RKO (cell line): ENCODE measurements around the gene DNAH2.
A peak's percentile ranks its signal among the peaks of the same experiment; 100 is the strongest.
"Not testable (repeated sequence)": the region's sequence is repeated elsewhere in the genome, so short reads cannot be mapped to it uniquely, and the experiment has no call there.

Experiments
- DNase-seq: peaks from one replicate; pipeline ENCODE4 v3.0.0-alpha.2; 2016; ENCODE audit warnings: low spot score

Gene DNAH2

DNA sequence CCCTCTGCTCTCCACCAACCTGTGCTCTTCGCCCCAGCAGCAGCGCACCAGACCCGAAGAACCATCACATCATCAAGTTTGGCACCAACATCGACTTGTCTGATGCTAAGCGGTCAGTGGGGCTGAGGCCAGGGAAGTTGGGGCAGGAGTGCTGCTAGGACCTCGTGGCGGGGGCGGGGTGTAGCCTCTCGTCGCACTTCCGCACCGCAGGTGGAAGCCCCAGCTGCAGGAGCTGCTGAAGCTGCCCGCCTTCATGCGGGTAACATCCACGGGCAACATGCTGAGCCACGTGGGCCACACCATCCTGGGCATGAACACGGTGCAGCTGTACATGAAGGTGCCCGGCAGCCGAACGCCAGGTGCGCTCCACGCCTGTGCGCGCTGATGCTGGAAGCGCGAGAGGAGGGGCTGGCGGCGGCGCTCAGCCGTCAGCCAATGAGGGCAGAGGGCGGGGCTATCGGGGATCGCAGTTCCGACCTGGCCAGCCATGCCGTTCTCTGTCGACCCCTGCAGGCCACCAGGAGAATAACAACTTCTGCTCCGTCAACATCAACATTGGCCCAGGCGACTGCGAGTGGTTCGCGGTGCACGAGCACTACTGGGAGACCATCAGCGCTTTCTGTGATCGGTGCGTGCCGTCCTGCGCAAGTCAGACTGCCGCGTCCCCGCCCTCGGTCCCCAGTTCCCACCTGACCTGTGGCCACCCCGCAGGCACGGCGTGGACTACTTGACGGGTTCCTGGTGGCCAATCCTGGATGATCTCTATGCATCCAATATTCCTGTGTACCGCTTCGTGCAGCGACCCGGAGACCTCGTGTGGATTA, 134.1 kb downstream of the DNAH2 start:
- peak; percentile 68 for DNase-seq

DNA sequence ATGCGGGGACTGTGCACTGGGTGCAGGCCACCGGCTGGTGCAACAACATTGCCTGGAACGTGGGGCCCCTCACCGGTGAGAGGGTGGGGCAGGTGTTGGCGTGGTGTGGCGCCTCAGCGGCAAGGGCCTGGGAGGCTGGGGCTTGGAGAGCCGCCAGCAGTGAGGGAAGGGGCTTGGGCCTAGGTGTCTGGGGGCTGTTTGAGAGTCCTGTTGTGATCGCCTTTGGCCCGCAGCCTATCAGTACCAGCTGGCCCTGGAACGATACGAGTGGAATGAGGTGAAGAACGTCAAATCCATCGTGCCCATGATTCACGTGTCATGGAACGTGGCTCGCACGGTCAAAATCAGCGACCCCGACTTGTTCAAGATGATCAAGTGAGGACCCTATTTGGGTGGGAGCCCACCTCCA, 134.7 kb downstream of the DNAH2 start:
- DNase-seq: no peak

DNA sequence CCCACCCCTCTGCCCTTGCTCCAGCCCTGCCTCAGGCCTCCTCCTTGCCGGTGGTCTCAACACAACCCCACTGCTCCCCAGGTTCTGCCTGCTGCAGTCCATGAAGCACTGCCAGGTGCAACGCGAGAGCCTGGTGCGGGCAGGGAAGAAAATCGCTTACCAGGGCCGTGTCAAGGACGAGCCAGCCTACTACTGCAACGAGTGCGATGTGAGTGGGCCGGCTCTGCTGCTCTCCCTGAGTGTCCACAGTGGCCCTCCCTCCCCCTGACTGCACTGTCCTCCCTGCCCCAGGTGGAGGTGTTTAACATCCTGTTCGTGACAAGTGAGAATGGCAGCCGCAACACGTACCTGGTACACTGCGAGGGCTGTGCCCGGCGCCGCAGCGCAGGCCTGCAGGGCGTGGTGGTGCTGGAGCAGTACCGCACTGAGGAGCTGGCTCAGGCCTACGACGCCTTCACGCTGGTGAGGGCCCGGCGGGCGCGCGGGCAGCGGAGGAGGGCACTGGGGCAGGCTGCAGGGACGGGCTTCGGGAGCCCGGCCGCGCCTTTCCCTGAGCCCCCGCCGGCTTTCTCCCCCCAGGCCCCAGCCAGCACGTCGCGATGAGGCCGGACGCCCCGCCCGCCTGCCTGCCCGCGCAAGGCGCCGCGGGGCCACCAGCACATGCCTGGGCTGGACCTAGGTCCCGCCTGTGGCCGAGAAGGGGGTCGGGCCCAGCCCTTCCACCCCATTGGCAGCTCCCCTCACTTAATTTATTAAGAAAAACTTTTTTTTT, 135.6 kb downstream of the DNAH2 start:
- no peak for DNase-seq

DNA sequence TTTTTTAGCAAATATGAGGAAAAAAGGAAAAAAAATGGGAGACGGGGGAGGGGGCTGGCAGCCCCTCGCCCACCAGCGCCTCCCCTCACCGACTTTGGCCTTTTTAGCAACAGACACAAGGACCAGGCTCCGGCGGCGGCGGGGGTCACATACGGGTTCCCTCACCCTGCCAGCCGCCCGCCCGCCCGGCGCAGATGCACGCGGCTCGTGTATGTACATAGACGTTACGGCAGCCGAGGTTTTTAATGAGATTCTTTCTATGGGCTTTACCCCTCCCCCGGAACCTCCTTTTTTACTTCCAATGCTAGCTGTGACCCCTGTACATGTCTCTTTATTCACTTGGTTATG, 136.1 kb downstream of the DNAH2 start:
- no peak for DNase-seq

DNA sequence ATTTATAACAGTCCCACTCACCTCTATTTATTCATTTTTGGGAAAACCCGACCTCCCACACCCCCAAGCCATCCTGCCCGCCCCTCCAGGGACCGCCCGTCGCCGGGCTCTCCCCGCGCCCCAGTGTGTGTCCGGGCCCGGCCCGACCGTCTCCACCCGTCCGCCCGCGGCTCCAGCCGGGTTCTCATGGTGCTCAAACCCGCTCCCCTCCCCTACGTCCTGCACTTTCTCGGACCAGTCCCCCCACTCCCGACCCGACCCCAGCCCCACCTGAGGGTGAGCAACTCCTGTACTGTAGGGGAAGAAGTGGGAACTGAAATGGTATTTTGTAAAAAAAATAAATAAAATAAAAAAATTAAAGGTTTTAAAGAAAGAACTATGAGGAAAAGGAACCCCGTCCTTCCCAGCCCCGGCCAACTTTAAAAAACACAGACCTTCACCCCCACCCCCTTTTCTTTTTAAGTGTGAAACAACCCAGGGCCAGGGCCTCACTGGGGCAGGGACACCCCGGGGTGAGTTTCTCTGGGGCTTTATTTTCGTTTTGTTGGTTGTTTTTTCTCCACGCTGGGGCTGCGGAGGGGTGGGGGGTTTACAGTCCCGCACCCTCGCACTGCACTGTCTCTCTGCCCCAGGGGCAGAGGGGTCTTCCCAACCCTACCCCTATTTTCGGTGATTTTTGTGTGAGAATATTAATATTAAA, 136.7 kb downstream of the DNAH2 start:
- DNase-seq: no peak

DNA sequence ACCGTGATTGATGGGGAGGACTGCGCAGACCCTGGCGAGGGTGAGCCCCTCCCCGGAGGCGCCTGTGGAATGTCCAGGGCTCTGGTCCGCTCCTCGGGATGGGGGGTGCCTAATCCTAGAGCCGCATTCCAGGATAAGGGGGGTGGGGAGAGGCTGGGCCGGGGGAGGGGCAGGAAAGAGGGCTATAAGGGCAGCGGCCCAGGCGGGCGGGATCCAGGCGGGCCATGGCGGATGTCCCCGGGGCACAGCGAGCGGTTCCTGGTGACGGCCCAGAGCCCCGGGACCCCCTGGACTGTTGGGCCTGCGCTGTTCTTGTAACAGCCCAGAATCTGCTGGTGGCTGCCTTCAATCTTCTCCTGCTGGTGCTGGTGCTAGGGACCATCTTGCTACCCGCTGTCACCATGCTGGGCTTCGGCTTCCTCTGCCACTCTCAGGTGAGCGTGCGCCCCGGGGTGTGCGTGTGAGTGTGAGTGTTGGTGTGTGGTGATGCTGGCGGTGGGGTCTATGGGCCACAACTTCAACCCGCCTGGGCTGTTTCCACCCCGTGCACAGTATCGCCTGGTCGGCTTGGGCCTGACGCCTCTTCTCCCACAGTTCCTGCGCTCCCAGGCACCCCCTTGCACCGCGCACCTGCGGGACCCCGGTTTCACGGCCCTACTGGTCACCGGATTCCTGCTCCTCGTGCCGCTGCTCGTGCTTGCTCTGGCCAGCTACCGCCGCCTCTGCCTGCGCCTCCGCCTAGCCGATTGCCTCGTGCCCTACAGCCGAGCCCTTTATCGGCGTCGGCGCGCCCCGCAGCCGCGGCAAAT, 137.5 kb downstream of the DNAH2 start, which contains the start of gene TMEM88:
Gene TMEM88, plus strand, starts transcription at position 216 of the 809 bp plus-strand sequence. Its CDS starts 9 bp downstream, at position 225.
- no peak for DNase-seq

DNA sequence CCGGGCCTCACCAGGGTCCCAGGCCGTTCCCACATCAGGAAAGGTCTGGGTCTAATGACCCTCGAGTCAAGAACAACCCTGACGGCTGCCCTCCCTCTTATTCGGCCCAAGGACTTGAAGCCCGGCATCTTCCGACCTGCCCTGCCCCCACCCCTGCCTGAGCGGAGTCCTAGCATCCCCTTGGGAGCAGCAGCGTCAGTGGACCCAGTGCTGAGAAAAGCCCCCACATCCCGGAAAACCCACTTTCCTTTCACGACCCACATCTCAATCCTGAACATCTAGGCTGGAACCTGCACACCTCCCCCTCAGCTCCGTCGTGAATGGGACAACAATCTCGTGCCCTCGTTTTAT, 138.1 kb downstream of the DNAH2 start:
- DNase-seq: no peak

DNA sequence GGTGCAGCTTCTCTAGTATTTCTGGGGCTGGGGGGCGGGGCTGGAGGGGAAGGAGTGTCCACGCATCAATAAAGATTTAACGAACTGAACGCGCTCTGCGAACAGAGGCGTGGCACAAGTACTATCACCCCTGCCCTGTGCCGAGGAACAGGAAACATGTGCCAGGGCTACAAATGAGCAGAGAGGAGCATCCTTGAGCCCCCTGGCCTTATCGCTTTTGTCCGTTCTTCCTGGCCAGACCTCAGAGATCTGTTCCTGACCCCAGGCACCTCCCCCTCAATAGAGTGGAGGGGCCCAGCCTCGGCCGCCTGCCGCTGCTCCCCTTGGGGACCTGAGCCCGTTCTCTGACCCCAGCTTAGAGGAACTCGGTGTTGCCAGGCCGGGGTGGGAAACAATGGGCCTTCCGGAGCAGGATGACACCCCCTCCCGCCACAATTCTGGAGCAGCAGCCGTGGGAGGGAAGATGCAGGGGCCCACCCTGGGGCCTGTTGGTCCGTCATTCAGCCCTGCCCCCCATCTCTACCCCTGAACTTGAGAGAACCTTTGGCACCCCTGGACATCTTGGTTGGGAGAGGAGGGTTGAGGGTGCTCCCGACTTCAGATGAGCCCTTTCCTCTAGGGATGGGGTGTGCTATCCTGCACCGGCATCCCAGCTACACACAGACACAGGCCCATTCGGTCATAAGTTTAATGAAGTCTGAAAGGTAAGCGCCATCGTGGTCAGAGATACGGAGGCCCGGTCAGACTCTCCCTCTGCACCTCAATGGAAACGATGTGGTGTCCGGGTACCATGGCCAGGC, 138.7 kb downstream of the DNAH2 start:
- DNase-seq: peak; percentile 90

DNA sequence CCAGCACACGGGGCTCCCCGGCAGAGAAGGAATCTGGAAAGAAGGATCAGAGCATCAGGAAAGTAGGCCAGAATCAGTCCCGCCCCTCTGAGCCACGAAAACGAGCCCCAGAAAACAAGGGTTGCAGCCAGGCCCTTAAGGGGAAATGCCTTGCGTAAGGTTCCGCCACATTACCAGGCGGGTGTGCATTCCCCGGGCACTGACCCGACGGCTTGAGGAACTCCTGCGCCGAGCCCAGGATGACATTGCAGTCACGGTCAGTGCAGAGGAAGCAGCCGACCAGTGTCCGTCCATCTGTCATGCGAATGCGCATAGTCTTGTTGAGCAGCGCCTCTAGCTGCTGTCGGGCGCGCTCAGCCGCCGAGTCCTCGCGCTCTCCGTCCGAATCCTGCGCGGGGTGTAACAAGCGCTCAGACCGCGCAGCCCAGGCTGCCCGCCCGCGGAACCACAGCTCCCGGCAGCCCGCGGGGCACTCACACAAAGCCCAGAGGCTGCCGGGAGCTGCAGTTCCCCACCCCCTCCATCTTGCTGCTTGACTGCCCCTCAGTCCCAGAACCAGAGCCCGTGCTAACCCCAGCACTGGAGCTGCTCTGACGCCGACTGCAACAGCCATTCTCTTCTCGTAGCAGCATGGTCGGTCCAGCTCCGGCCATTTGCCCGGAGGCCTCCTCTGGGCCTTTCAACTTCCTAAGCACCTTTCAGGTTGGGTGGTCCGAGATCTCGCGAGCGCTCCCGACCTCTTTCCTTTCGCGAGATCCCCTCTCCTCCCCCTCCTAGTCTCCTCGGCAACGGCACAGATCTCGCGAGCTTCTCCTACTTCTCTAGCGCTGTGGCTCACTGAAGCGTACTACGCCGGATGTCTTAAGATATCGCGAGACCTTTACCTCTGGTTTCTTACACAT, 139.5 kb downstream of the DNAH2 start, which contains the start of gene NAA38:
Gene NAA38, minus strand, starts transcription at position 749 of the 902 bp plus-strand sequence. Its CDS starts 96 bp downstream, at position 653.
- peak; percentile 100 for DNase-seq

DNA sequence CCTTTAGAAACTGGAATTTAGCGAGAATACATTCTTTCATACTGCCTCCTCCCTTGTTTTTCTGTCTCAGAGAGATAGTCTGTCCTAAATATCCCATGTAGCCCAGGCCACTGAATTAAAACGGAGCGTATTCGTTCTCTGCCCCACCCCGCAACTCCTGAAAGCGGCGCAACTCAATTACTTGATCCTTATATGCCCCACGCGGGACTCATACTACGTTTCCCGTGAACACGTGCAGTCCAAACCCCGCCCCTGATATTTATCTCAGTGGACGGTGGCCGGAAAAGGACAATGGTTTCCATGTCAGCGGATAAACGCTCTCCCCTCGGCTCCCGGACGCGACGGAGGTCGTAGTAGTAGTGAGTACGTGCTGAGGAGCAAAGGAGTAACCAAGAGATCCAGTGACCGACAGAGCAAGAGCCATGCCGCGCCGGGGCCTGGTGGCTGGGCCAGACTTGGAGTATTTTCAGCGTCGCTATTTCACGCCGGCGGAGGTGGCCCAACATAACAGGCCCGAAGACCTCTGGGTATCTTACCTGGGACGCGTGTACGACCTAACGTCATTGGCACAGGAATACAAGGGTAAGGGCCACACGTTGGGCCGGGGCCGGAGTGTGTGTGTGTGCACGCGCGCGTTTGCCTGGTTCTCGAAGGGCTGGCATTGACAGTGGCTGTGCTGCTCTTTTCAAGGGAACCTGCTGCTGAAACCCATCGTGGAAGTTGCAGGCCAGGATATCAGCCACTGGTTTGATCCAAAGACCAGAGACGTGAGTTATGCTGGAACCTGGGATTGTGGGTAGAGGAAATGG, 140.4 kb downstream of the DNAH2 start, which contains the start of gene CYB5D1:
Gene CYB5D1, plus strand, starts transcription at position 291 of the 809 bp plus-strand sequence. Its CDS starts 132 bp downstream, at position 423.
- DNase-seq: peak; percentile 94

DNA sequence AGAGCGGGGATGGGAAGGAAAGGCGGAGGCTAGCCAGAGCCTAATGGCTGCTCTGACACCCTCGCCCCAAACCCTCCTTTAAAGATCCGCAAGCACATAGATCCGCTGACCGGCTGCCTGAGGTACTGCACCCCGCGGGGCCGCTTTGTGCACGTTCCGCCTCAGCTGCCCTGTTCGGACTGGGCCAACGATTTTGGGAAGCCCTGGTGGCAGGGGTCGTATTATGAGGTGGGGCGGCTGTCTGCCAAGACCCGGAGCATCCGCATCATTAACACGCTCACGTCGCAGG, 140.9 kb downstream of the DNAH2 start:
- peak; percentile 87 for DNase-seq

DNA sequence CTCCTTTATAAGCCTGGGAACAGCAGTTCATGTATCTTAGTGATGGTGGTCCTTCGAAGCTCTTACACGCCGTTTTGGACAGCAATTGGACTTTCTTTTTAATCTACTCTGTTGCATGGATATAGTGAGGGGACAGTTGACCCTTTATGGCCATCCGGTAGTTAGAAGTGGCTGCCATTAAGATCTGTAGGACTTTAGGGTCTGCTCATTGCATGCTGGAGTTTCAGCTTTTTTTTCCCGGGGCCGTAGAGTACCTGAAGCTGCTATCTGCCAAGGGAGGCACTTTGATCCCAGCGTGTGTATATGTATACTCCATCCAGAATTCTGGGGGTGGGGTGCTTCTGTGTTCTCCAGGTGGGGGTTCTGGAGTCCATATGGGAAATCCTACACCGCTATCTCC, 141.5 kb downstream of the DNAH2 start:
- no peak for DNase-seq

DNA sequence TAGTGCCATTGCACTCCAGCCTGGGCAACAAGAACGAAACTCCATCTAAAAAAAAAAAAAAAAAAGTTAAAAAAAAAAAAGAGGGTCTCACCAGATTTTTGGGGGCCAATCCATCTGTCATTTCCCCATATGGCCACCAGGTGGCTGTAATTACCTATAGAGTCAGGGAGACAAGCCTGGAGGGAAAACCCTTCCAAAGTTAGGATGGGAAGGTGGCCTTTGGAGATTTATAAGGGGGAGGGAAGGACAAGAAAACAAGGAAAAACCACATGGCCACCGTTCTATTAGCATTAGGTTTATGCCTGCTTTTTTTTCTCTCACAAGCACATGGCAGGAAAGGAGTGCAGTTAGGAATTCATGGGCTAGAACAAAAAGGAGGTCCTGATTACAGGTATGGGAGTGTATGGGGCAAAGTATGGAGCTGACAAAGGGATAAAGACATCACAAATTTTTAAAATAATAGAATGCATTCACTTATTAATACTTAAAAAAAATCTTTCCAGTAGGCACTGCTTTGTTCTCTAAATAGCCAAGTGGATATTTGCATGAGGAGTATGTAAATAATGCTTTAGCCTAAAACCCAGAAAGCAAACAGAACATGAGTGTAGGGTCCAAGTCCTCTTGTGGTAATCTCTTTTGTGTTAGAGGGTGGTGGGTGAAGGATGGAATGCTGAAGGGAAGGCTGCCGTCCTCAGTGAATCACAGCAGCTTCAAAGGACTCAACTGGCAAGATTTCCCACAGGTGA, 145.3 kb downstream of the DNAH2 start:
- peak; percentile 46 for DNase-seq

DNA sequence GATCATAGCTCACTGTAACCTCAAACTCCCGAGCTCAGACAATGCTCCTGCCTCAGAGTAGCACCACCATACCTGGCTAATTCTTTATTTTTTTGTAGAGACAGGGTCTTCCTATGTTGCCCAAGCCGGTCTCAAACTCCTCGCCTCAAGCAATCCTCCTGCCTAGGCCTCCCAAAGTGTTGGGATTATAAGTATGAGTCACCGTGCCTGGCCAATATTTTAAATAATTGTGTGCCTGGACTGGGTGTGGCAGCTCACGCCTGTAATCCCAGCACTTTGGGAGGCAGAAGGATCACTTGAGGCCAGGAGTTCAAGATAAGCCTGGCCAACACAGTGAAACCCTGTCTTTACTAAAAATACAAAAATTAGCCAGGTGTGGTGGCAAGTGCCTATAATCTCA, 146.8 kb downstream of the DNAH2 start:
- DNase-seq: not testable (repeated sequence)

DNA sequence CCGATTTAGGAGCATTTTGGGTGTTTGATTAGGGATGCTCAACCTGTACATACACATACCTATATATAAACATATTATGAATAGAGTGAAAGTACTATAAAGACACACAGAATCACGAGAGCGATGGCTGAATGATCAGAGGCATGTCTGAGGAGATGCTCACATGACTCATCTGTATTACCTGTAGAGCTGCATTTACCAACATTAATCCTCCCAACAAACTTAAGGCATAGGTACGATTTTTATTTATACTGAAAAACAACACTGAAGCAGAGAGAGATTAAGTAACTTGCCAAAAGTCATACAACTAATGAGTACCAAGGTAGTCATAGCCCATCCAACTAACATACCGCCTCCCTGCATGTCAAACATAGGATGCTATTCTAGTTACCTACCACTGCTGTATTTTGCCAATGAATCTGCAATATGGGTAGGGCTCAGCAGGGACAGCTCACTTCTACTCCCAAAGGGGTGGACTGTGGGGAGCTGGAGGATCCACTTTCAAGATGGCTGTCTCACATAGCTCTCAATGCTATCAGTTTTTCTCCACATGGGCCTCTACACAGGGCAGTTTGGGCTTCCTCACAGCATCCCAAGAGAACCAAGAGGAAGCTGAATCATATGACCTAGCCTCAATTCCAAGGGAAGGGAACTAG, 147.6 kb downstream of the DNAH2 start:
- no peak for DNase-seq

DNA sequence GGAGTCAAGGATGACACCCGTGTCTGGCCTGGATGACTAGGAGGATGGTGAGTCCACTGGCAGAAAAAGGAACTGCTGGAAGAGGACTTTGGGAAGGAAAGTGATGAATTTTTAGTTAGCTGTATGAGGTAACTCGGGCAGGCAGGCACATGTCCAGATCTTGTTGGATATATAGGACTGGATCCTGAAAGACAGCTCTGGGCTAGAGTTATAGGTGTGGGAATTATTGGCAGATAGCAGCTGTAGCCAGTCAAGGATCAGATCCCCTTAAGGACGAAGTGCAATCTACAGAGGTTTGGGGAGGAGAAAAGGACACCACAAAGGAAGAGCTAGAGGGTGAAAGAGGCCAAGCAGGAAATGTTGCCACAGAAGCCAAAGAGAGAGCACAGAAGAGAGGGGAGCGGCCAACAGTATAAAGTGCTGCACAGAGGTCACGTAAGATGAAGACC, 150.4 kb downstream of the DNAH2 start:
- DNase-seq: no peak

DNA sequence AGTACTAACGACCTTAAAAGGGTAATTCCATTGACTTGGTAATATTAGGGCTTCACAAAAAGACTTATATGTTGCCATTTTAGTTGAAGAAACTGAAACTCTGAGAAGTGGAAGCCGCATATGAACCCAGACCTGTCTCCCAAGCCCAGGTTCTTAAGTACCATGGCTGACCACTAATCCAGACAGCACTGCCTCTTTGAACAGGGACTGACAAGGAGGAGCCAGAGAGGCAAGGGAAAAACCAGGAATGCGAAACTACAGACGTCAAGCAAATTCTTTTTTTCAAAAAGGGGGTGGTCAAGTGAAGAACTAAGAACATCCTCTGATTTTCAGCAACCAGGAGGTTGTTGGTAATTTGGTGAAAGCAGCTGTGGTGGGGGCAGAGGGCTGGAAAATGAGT, 155.5 kb downstream of the DNAH2 start:
- no peak for DNase-seq
